PFSK-1 (cell line): ENCODE data around the gene PERM1.

ENCODE experiments used
- POLR2AphosphoS5 ChIP-seq: IDR thresholded peaks from 2 replicates; pipeline ENCODE4 v1.6.1; 2012; ENCODE audit warnings: low read depth, mild to moderate bottlenecking, control low read depth, low read length, moderate library complexity
- REST ChIP-seq, 2 experiments: IDR thresholded peaks; 2 replicates each; pipeline versions ENCODE4 v1.6.1 to v1.8.0; 2011 to 2012; ENCODE audit warnings: low read depth in 2 of 2, low read length in 2 of 2, control low read depth in 1 of 2, inconsistent platforms in 1 of 2, mild to moderate bottlenecking in 1 of 2, moderate library complexity in 1 of 2; ENCODE audit not compliant: insufficient read depth in 1 of 2

DNA sequence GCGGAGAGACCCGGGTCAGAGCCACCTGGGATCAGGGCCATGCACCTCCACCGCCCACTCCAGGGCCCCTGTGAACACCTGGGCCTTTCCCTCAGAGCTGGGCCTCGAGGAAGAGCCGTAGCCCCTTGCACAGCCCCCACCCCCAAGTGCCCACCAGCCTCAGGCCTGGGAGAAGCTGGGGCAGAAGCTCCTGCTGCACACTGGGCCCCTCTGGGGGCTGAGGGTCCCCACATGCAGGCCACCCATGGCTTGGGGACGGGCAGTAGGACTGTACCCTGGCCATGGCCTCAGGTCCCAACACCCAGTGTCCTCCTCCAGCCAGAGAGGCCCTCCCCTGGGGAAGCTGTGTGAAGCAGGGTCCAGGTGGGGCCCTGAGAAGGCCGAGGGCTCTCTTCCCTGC, 29.3 kb downstream of the PERM1 start:
- no peak for TF ChIP-seq REST (IDR thresholded peaks at IDR 0.05; ENCODE audit: insufficient read depth in 1 of 2, low read depth in 2 of 2, low read length in 2 of 2)
- TF ChIP-seq POLR2AphosphoS5: no peak
